Activated CD4-positive, alpha-beta memory T cell treated with anti-CD3 and anti-CD28 coated beads, Interleukin-2, amount 10 ng/mL, durations not matched to agents 7 days and 5 days (primary cell): ENCODE results near the gene GLIS1. TPM values are rescaled to one million over a fixed set of nuclear protein-coding genes. Genes with fewer than 3 reads are reported as not detected.

ENCODE experiments used
- CTCF ChIA-PET: fragments of 350-600 bp; sonication (Branson Sonifier 250); formaldehyde crosslinking; loops from one replicate; lab custom pipeline; 2021; ENCODE audit warnings: antibody characterized with exemption, inconsistent platforms; lab: Charles Lee
- POLR2A ChIA-PET: fragments of 350-600 bp; sonication (Branson Sonifier 250); formaldehyde crosslinking; loops from one replicate; lab custom pipeline; 2021; ENCODE audit warnings: antibody characterized with exemption; lab: Charles Lee
- DNase-seq: peaks from one replicate; pipeline ENCODE4 v3.0.0-alpha.2; 2020
- H3K27ac Mint-ChIP-seq: one replicate; pipeline ENCODE4 v1.8.0; 2021; ENCODE audit warnings: mild to moderate bottlenecking, mixed read lengths
- H3K27me3 Mint-ChIP-seq: one replicate; pipeline ENCODE4 v1.8.0; 2021; ENCODE audit warnings: mixed read lengths
- H3K36me3 Mint-ChIP-seq: one replicate; pipeline ENCODE4 v1.8.0; 2021; ENCODE audit warnings: low read depth, mixed read lengths
- H3K4me1 Mint-ChIP-seq: one replicate; pipeline ENCODE4 v1.8.0; 2021; ENCODE audit warnings: mixed read lengths
- H3K4me3 Mint-ChIP-seq: one replicate; pipeline ENCODE4 v1.8.0; 2021; ENCODE audit warnings: mild to moderate bottlenecking, mixed read lengths
- H3K9me3 Mint-ChIP-seq: one replicate; pipeline ENCODE4 v1.8.0; 2021; ENCODE audit warnings: mixed read lengths
- total RNA-seq, 2 experiments: library from RNA; stranded (reverse); gene quantifications; one replicate each; pipeline ENCODE4 v1.2.3, GENCODE V29; 2021

GLIS1 gene
- total RNA-seq, 2 experiments from 2014 or later: not detected

DNA sequence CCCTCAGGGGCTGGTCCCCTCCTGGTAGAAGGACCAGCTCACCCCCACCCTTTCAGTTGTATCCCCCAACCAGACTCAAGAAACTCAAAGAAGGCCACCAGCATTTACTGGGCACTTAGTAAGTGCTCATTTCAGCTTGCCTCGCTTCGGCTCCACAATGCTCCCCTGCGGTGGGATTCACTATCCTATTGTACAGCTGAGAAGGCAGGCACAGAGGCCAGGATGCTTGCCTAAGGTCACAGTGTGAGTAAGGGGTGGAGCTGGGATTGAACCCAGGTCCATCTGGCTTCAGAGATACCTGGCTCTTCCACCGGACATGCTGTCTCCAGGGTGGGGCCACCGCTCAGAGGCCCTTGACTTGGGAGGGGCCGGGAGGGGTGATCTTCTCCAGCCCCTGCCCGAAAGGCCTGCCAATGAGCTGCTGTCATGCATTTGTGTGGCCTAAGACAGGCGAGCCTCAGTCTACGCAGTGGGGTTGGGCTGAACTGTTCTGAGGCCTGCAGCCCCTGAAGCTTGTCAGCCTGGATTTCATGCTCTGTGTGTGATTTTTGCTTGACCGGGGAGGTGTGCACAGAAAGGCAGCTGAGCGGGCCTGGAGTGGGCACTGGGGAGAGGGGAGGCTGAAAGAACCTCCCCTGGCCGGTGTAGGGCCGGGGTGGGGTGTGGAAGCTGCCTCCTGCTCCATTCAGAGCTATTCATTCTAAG, 231.7 kb downstream of the GLIS1 start:
- Mint-ChIP-seq H3K4me1 (no peaks in the 10 kb centered on the region), H3K36me3 (no peaks in the 10 kb centered on the region), H3K27ac (no peak overlapping the region), H3K4me3 (no peak overlapping the region), H3K9me3 (no peaks in the 10 kb centered on the region), H3K27me3 (no peaks in the 10 kb centered on the region)
- ChIA-PET CTCF (no interaction called here), POLR2A (no interaction called here)
- DNase-seq: no peak

DNA sequence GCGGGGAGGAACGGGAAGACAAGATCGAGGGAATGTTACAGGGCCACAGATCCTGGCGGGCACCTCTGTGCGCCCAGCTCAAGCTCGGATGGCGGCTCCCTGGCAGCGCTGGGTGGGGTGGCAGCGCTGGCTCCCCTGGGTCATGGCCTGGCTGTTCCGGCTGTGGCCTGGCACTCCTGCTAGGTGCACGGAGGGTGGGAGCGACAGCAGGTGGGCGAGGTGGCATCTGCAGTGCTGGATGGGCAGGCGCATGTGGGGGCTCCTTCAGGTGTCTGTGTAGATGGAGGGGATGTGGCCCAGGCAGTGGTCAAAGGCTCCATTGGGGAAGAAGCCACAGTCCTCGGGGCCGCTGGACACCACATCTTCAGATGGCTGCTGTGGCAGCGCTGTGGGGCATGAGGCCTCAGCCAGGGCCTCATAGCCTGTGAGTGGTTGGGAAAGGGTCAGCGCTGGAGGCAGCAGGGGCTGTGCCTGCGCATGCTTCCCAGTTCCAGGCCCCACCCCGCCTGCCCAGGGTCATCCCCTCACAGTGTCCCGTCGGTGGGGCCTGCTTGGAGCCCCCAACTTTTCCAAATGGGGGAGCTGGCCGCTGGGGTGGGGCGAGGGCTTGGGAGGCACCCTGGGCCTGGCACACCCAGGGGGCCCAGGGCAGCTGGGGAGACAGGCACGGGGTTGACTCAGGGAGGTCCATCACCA, 232.5 kb downstream of the GLIS1 start:
- H3K9me3 Mint-ChIP-seq: no peaks in the 10 kb centered on the region
- H3K4me3 Mint-ChIP-seq: no peak overlapping the region
- H3K27me3 Mint-ChIP-seq: no peaks in the 10 kb centered on the region
- H3K36me3 Mint-ChIP-seq: no peaks in the 10 kb centered on the region
- H3K4me1 Mint-ChIP-seq: no peaks in the 10 kb centered on the region
- POLR2A ChIA-PET: no interaction called here
- no peak for DNase-seq
- CTCF ChIA-PET: no interaction called here
- H3K27ac Mint-ChIP-seq: no peak overlapping the region

- no peaks in the 10 kb centered on the region for H3K36me3 Mint-ChIP-seq
- no peak for DNase-seq
- ChIA-PET CTCF (interaction anchor here (0.7 kb wide), 1 partner anchor 40 kb away, joined by 3 read pairs; no protein-coding TSS in a partner anchor), POLR2A (no interaction called here)
- H3K4me3 Mint-ChIP-seq: no peak overlapping the region
- H3K27me3 Mint-ChIP-seq: no peaks in the 10 kb centered on the region
- no peak overlapping the region for H3K27ac Mint-ChIP-seq
- H3K9me3 Mint-ChIP-seq: no peaks in the 10 kb centered on the region
- no peaks in the 10 kb centered on the region for H3K4me1 Mint-ChIP-seq
Measured at GRCh38 chr1:53505891-53506290, 233.1 kb downstream of the GLIS1 start.

DNA sequence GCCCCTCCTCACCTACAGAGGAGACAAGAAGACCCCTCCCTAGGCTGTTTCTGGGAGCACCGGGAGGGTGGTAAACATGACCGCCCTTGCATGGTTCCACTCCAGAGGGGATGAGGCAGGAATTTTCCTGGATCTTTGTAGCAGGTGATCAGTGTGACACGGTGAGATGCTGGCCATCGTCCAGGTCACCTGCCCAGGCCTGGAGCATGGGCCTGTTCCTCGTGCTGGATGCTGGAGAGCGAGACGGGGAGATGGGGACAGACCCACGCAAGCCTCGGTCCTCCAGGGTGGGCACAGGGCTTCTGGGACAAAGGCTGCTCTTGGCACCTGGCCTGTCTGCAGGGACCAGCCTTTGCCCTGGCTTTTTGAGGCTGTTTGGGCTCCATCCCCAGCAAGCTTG, 233.6 kb downstream of the GLIS1 start:
- DNase-seq: no peak
- Mint-ChIP-seq H3K4me1 (no peaks in the 10 kb centered on the region), H3K36me3 (no peaks in the 10 kb centered on the region), H3K27ac (no peak overlapping the region), H3K4me3 (no peak overlapping the region), H3K27me3 (no peaks in the 10 kb centered on the region), H3K9me3 (no peaks in the 10 kb centered on the region)
- CTCF ChIA-PET: interaction anchor here (0.7 kb wide), 1 partner anchor 40 kb away, joined by 3 read pairs; no protein-coding TSS in a partner anchor
- POLR2A ChIA-PET: no interaction called here

DNA sequence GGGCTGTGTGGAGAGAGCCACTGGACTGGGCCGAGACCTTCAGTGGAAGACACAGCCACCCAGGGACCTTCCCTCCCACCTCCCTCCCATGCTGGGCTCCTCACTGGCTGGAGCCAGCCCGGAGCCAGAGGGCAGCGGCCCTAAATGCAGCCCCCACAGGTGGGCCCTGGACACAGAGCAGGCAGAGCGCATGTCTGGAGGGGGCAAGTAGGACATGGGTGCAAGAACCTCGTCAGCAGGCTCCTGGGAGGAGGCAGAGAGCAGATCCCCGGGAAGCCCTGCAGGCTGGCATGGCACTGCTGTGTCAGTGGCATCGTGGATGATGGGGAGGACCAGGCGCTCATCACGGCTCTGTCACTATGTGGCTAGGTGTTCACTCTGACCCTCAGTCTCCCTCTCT, 234.1 kb downstream of the GLIS1 start:
- H3K27me3 Mint-ChIP-seq: no peaks in the 10 kb centered on the region
- CTCF ChIA-PET: interaction anchor here (0.7 kb wide), 1 partner anchor 39 kb away, joined by 3 read pairs; no protein-coding TSS in a partner anchor

GRCh38 chr1:53503433-53504217, 235.3 kb downstream of the GLIS1 start:
- no peaks in the 10 kb centered on the region for H3K27me3 Mint-ChIP-seq
- POLR2A ChIA-PET: no interaction called here
- H3K36me3 Mint-ChIP-seq: no peaks in the 10 kb centered on the region
- H3K9me3 Mint-ChIP-seq: no peaks in the 10 kb centered on the region
- H3K4me3 Mint-ChIP-seq: no peak overlapping the region
- CTCF ChIA-PET: interaction anchor here (0.6 kb wide), 1 partner anchor 293 kb away, joined by 3 read pairs; no protein-coding TSS in a partner anchor
- no peak for DNase-seq
- H3K27ac Mint-ChIP-seq: no peak overlapping the region
- H3K4me1 Mint-ChIP-seq: peaks cover 4% of the 10 kb centered on the region

More for the DNA sequence above, 234.1 kb downstream of the GLIS1 start:
- POLR2A ChIA-PET: no interaction called here
- no peak for DNase-seq
- Mint-ChIP-seq H3K9me3 (no peaks in the 10 kb centered on the region), H3K27ac (no peak overlapping the region), H3K4me1 (no peaks in the 10 kb centered on the region), H3K36me3 (no peaks in the 10 kb centered on the region), H3K4me3 (no peak overlapping the region)

DNA sequence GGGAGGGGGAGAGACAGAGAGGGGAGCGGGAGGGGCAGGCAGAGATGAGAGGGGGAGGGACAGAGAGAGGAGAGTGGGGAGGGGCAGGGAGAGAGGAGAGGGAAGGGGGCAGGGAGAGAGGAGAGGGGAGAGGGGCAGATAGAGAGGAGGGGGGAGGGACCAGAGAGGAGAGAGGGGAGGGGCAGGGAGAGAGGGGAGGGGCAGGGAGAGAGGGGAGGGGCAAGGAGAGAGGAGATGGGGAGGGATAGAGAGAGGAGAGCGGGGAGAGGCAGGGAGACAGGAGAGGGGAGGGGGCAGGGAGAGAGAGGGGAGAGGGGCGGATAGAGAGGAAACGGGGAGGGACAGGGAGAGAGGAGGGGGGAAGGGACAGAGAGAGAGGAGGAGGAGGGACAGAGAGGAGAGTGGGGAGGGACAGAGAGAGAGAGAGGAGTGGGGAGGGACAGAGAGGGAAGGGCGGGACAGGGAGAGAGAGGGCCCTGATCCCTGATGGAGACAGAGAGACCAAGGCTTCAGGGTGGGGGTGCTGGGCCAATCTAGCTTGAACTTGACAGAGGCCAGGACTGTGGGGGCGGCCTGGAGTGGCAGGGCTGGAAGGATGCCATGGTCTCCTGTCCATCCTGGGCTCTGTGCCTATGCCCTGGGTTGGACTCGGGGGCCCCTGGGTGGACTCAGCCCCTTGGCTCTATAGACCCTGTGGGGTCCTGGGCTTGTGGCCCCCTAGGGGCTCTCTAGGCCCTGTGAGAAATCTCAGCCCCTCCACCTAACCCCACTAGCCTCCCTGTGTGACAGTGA, 236.1 kb downstream of the GLIS1 start:
- no peaks in the 10 kb centered on the region for H3K36me3 Mint-ChIP-seq
- ChIA-PET POLR2A (no interaction called here), CTCF (no interaction called here)
- DNase-seq: no peak
- no peak overlapping the region for H3K4me3 Mint-ChIP-seq
- H3K27me3 Mint-ChIP-seq: no peaks in the 10 kb centered on the region
- no peaks in the 10 kb centered on the region for H3K9me3 Mint-ChIP-seq
- no peak overlapping the region for H3K27ac Mint-ChIP-seq
- peaks cover 4% of the 10 kb centered on the region for H3K4me1 Mint-ChIP-seq

- peaks cover 4% of the 10 kb centered on the region for H3K4me1 Mint-ChIP-seq
- no peak for DNase-seq
- H3K36me3 Mint-ChIP-seq: no peaks in the 10 kb centered on the region
- H3K4me3 Mint-ChIP-seq: no peak overlapping the region
- POLR2A ChIA-PET: no interaction called here
- no peak overlapping the region for H3K27ac Mint-ChIP-seq
- no peaks in the 10 kb centered on the region for H3K27me3 Mint-ChIP-seq
- CTCF ChIA-PET: no interaction called here
- no peaks in the 10 kb centered on the region for H3K9me3 Mint-ChIP-seq
Measured at GRCh38 chr1:53501065-53502005, 237.6 kb downstream of the GLIS1 start.

- no peaks in the 10 kb centered on the region for H3K36me3 Mint-ChIP-seq
- POLR2A ChIA-PET: no interaction called here
- H3K27ac Mint-ChIP-seq: no peak overlapping the region
- no peak for DNase-seq
- no peak overlapping the region for H3K4me3 Mint-ChIP-seq
- CTCF ChIA-PET: no interaction called here
- H3K27me3 Mint-ChIP-seq: no peaks in the 10 kb centered on the region
- H3K9me3 Mint-ChIP-seq: no peaks in the 10 kb centered on the region
- H3K4me1 Mint-ChIP-seq: peaks cover 4% of the 10 kb centered on the region
Measured at GRCh38 chr1:53500204-53501064, 238.5 kb downstream of the GLIS1 start.

DNA sequence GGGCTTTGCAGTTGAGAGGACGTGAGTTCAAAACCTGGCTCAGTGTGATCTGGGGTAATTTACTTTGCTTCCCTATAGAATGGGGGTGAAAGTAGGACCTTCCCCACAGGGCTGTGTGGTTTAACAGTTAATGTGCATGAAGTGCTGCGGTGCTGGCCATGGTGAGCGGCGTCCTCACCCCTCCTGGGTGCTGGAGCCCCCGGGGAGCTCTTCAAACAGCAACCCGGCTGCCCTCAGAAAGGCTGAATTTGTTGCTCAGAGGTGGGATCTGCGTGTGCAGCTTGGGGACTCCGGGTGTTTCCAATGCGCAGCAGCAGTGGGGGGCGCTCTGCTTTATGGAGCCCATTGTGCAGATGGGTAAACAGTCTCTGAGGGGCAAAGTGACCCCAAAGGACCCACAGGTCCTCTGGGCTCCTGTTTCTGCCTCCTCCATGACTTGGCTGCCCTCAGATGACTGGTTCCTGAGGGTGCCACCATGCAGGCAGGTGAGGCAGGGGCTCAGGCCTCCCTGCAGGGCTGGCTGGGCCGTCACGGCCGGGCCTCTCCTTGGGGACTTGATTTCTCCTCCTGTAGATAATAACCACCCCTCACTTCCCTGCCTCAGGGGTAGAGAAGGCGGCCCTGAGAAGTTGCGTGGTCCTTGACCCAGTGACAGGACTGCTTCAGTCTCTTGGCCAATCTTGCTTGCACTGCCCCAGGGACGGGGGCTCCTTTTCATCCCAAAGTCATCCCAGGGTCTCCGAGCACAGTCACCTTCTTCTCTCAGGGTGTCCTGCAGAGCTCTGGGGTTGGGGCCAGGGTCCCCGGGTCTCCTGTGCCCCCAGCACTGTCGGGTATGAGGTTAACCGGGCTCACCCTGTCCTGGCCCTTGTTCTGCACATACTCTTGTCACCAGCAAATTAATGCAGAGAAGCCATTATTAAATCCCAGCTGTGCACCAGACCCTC, 239.4 kb downstream of the GLIS1 start:
- DNase-seq: no peak
- H3K4me3 Mint-ChIP-seq: no peak overlapping the region
- CTCF ChIA-PET: no interaction called here

More for the DNA sequence above, 239.4 kb downstream of the GLIS1 start:
- POLR2A ChIA-PET: no interaction called here
- Mint-ChIP-seq H3K9me3 (no peaks in the 10 kb centered on the region), H3K27me3 (no peaks in the 10 kb centered on the region), H3K27ac (no peak overlapping the region), H3K36me3 (no peaks in the 10 kb centered on the region), H3K4me1 (peaks cover 4% of the 10 kb centered on the region)
